HG02642 (cell line): ENCODE data around the gene TP53BP1.
"Not testable (repeated sequence)": the region's sequence is repeated elsewhere in the genome, so short reads cannot be mapped to it uniquely, and the experiment has no call there.

Experiments used
- ATAC-seq: cut with Tn5 transposase; IDR thresholded peaks from one replicate; pipeline ENCODE4 v1.9.1; 2021; ENCODE audit warnings: mild to moderate bottlenecking; ENCODE audit not compliant: unreplicated experiment, poor library complexity

The TP53BP1 gene

GRCh38 chr15:43492673-43493601 is at the start of gene TP53BP1:
Gene TP53BP1, minus strand, starts transcription at chr15:43493156. Its CDS starts 113 bp downstream, at chr15:43493043.
- ATAC-seq = peak; percentile 99

GRCh38 chr15:43541785-43542184 is 48.8 kb upstream of the TP53BP1 start:
- no peak for ATAC-seq

GRCh38 chr15:43538091-43538490 is 45.1 kb upstream of the TP53BP1 start:
- no peak for ATAC-seq

- no peak for ATAC-seq
These were observed 41.9 kb upstream of the TP53BP1 start for GRCh38 chr15:43534897-43535296.

- not testable (repeated sequence) for ATAC-seq
These were observed 39.9 kb upstream of the TP53BP1 start for GRCh38 chr15:43532826-43533225.

- ATAC-seq = no peak
These were observed 38.2 kb upstream of the TP53BP1 start for GRCh38 chr15:43531018-43531670.

GRCh38 chr15:43529587-43530345 is 36.8 kb upstream of the TP53BP1 start:
- no peak for ATAC-seq

- ATAC-seq = no peak
These were observed 36.2 kb upstream of the TP53BP1 start for GRCh38 chr15:43529141-43529540.

- ATAC-seq = no peak
These were observed 35.6 kb upstream of the TP53BP1 start for GRCh38 chr15:43528542-43529007.

- ATAC-seq = no peak
These were observed 35.0 kb upstream of the TP53BP1 start for GRCh38 chr15:43527802-43528541.

- ATAC-seq = no peak
These were observed 34.3 kb upstream of the TP53BP1 start for GRCh38 chr15:43527016-43527801.

- ATAC-seq = no peak
These were observed 33.4 kb upstream of the TP53BP1 start for GRCh38 chr15:43526261-43526930.

- no peak for ATAC-seq
These were observed 32.2 kb upstream of the TP53BP1 start for GRCh38 chr15:43525131-43525530.

- ATAC-seq = no peak
These were observed 31.4 kb upstream of the TP53BP1 start for GRCh38 chr15:43524254-43524845.

- no peak for ATAC-seq
These were observed 30.7 kb upstream of the TP53BP1 start for GRCh38 chr15:43523646-43524045.

- ATAC-seq = no peak
These were observed 29.3 kb upstream of the TP53BP1 start for GRCh38 chr15:43522247-43522646.

- ATAC-seq = no peak
These were observed 28.5 kb upstream of the TP53BP1 start for GRCh38 chr15:43521419-43521818.

GRCh38 chr15:43520138-43520537 is 27.2 kb upstream of the TP53BP1 start:
- no peak for ATAC-seq
